GM18507 (cell line): ENCODE measurements around the gene ARSB.
"Not testable (repeated sequence)": the region's sequence is repeated elsewhere in the genome, so short reads cannot be mapped to it uniquely, and the experiment has no call there.

Source experiments
- DNase-seq: peaks from one replicate; pipeline ENCODE4 v3.0.0; 2011; ENCODE audit warnings: low read depth; ENCODE audit not compliant: insufficient read length; ENCODE audit errors: extremely low spot score
- FAIRE-seq: peaks from 2 replicates; lab custom pipeline; 2011; peaks lifted over from hg19 to GRCh38; lab: Jason Lieb, UNC

The ARSB gene

GRCh38 chr5:79001471-79001870, 16.4 kb upstream of the ARSB start:
- FAIRE-seq (no peak), DNase-seq (no peak)

GRCh38 chr5:78997090-78997489, 12.0 kb upstream of the ARSB start:
- FAIRE-seq (no peak), DNase-seq (no peak)

- no peak for FAIRE-seq
- no peak for DNase-seq
Observed at GRCh38 chr5:78995521-78996007, 10.5 kb upstream of the ARSB start.

- FAIRE-seq (peak; percentile 50), DNase-seq (no peak)
Observed at GRCh38 chr5:78993165-78993564, 8.1 kb upstream of the ARSB start.

GRCh38 chr5:78992146-78992545, 7.0 kb upstream of the ARSB start:
- DNase-seq = no peak
- FAIRE-seq = no peak

GRCh38 chr5:78989080-78989479, 4.0 kb upstream of the ARSB start:
- DNase-seq = no peak
- no peak for FAIRE-seq

- DNase-seq = peak; percentile 22
- peak; percentile 83 for FAIRE-seq
Observed at GRCh38 chr5:78985725-78986223, 664 bp upstream of the ARSB start.

- peak; percentile 70 for DNase-seq
- FAIRE-seq = peak; percentile 77
Observed at GRCh38 chr5:78984439-78985115, 533 bp downstream of the ARSB start.

GRCh38 chr5:78983601-78984438, 1.3 kb downstream of the ARSB start:
- FAIRE-seq (peak; percentile 53), DNase-seq (no peak)

GRCh38 chr5:78983194-78983593, 1.9 kb downstream of the ARSB start:
- FAIRE-seq, DNase-seq: not testable (repeated sequence)

- peak; percentile 63 for FAIRE-seq
- no peak for DNase-seq
Observed at GRCh38 chr5:78979909-78980308, 5.2 kb downstream of the ARSB start.

- no peak for DNase-seq
- no peak for FAIRE-seq
Observed at GRCh38 chr5:78979117-78979742, 5.9 kb downstream of the ARSB start.

- DNase-seq (no peak), FAIRE-seq (no peak)
Observed at GRCh38 chr5:78975035-78975434, 10.1 kb downstream of the ARSB start.

- DNase-seq (no peak), FAIRE-seq (no peak)
Observed at GRCh38 chr5:78974601-78975000, 10.5 kb downstream of the ARSB start.

- FAIRE-seq (no peak), DNase-seq (no peak)
Observed at GRCh38 chr5:78974011-78974410, 11.1 kb downstream of the ARSB start.

- FAIRE-seq (no peak), DNase-seq (no peak)
Observed at GRCh38 chr5:78972654-78973428, 12.3 kb downstream of the ARSB start.

- FAIRE-seq = no peak
Observed at GRCh38 chr5:78971998-78972397, 13.1 kb downstream of the ARSB start.

GRCh38 chr5:78968781-78969180, 16.3 kb downstream of the ARSB start:
- FAIRE-seq (no peak), DNase-seq (no peak)

More at GRCh38 chr5:78971998-78972397, 13.1 kb downstream of the ARSB start:
- no peak for DNase-seq

- DNase-seq (no peak), FAIRE-seq (peak; percentile 60)
Observed at GRCh38 chr5:78964889-78965288, 20.2 kb downstream of the ARSB start.
